ENCODE results near the gene NMNAT1.

- no peak for TF ChIP-seq CTCF (IDR thresholded peaks at IDR 0.05)
- TF ChIP-seq EP300 (IDR thresholded peaks at IDR 0.05; ENCODE audit: low read depth): no peak
These were observed 41.0 kb downstream of the NMNAT1 start for GRCh38 chr1:9984253-9984652.

All from transverse colon (tissue), 3 donors.